ENCODE results near the gene GK2.

DNA sequence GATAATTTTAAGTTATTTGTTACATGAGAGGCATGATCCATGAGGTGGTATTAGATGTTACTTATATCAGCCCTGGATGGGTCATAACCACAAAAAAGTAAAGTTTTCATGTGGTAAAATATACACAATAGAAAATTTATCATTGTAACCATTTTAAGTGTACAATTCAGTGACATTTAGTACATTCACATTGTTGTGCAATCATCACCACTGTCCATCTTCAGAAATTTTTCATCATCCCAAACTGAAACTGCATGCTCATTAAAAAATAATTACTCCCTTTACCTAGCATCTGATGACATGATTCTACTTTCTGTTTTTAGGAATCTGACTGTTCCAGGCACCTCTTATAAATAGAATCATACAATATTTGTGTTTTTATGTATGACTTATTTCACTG, 11.2 kb downstream of the GK2 start:
- TF ChIP-seq EZH2 (IDR thresholded peaks at IDR 0.05; ENCODE audit: low read length), result no peak
- no peak for TF ChIP-seq CTCF (optimal IDR thresholded peaks at IDR 0.05 in 1 of 3, IDR thresholded peaks at IDR 0.05 in 1 of 3, conservative IDR thresholded peaks at IDR 0.05 in 1 of 3; ENCODE audit: extremely low read depth in 1 of 3, insufficient read depth in 2 of 3, low read length in 3 of 3)
